ENCODE results near the gene PIGK.

The PIGK gene

DNA sequence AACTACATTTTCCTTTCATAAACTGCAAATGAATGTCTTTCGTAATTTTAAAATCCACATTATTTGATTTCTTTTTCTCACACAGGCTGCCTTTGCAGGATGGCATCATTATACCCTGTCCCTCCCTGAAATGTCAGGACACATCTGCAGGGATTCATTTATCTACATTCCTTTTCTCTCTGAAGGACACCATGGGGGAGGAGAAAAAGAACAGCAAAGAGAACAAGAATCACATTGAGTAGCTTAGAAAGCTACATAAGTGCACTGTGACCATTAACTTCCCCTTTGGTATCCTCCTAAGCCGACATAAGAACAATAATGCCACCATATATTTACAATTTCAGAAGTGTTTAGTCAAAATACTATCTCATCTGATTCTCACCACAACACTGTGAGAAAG lies 129.5 kb downstream of the PIGK start:
- no peak for DNase-seq

DNA sequence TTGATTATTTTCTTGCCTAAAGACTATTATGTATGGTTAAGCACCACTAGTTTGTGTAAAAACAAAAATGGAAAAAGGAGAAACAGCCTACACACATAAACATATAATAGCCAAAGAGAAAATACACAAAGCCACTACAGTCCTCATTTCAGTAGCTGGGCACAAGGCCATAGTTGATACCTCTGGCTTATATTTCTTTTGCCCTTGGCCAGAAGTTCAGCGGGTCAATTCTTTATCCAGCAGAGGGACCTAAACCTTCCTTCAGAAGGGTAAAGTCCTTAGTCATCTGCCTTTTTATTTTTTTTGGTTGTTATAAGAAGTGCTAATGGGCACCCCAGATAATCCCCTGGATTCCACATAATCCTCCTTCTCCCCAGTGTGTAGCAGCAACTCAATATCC lies 134.1 kb downstream of the PIGK start:
- DNase-seq: no peak

DNA sequence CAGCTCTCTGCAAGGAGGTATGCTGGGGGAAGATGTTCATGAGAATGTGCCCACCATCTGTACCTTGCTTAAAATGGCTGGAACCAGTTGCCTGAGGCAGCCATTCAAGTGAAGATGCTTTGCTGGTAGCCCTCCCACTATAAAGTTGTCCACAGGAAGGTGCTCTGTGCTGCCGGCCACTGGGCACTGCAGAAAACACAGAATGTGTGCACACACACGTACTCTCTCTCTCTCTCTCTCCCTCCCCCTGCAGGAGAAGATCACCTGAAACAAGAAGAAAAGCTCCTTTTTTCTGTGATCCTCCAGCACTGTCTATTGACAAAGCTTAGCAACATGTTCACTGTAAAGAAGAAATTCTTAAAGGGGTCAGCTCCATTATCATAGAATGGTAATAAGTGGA lies 134.8 kb downstream of the PIGK start:
- no peak for DNase-seq

DNA sequence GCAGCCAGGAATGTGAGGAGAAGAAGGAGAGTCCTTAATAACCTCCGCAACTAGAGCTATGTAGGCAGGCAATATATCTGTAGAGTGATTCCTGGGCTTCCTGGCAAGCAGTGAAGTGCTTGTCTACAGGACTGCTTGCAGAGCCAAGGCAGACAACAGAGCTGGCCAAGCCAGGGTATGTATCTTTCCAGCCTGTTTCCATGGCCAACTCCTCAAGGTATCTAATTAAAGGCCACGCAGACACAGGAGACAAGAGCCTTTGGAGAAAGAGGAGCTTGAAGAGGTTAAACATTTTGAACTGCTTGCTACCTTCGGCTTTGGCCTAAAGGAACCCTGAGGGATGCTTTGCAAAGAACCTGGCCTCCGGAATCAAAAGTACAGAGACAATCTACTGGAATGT lies 137.4 kb downstream of the PIGK start:
- no peak for DNase-seq

DNA sequence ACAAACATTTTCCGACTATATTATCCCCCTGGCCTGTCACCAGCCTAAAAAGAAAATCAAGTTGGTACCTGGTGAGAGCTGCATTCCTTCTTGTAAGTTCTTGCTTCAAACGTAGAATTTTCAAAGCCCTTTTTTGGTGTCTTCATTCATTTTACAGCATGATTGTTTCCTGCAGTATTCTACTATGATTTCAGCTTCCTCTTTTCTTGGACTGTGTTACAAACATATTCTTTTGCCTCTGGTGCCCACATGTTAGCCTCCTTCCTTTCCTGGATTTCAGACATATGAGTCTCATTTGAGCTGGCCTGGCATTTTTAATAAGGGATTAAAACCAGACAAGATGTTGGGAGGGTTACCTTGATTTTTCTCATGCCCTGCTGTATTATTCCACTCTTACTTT lies 142.5 kb downstream of the PIGK start:
- no peak for DNase-seq

DNA sequence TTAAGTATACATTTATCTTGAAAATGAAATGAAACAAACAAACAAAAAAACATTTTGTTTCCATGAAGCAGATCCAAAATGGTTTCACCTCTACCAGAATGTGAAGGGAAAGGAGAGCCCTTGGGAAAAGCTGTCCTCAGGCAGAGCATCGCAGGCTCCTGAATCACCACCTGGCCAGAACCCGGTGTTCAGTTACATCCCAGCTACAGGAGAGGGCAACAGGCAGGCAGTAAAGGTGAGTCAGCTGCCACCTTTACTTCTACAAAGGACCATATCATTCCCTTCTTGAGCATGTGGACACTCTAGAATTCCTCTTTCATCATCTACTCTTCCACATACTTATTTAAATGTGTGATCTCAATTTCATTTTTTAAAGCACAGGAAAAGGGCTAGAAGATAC lies 151.2 kb downstream of the PIGK start:
- no peak for DNase-seq

DNA sequence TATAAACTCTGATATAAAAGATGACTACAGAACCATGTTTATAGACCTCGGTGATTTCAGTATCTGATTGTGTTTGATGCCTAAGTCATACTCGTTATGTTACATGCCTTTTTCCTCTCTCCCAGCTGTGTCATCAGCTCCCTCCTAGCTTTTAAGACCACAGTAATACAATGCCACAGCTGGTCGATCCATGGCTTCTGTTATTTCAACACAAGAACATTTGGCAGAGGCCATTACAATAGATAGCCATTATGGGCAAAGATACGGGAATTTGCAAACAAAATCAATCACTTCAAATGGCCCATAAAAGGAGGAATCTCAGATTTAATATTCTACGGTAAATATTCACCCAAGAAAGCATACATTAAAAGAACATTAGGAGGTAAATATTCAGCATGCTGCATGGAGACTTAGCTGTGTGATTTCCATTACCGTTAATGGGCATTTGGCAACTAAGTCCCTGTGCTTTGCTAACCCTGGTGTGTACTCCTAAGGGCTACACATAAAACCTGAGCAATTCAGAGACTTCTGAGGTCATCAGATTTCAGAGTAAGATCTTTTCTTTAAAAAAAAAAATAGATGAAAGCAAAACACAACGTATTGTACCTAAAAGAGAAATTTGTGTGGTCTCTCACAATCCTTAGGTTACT lies 153.4 kb downstream of the PIGK start:
- DNase-seq: no peak

DNA sequence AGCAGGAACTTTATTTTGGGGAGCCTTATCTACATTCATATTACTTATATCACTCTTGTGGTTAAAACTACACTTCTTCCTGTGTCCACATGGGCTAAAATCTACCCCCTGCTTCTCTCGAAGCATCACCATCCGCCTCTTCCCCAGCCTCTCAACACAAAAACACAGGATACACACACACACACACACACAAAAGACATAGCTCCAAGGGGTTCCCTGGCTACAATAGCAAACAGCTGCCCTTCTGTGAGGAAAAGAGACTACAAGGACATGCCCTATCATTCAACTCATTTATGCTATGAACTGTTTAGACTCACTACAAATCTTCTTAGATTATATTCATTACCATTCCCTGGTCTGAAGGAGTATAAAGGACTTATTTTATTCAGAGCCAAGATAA lies 155.0 kb downstream of the PIGK start:
- DNase-seq: no peak

DNA sequence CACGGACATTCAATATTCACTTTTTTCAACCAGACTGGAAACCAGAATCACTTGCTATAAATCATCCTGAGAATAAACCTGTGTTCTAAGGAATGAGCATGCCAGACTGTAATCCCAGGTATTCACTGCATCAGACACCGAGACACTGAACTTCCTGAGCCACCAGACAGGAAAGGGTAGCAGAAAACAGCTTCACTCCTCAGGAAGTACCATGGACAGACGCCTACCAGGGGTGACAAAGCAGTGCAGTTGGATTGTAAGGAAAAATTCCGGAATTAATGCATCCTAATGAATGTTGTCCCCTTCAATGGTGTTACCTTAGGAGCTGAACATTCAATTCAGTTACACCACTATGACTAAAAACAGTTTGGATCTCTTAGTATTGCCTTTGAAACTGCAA lies 156.1 kb downstream of the PIGK start:
- DNase-seq: no peak

DNA sequence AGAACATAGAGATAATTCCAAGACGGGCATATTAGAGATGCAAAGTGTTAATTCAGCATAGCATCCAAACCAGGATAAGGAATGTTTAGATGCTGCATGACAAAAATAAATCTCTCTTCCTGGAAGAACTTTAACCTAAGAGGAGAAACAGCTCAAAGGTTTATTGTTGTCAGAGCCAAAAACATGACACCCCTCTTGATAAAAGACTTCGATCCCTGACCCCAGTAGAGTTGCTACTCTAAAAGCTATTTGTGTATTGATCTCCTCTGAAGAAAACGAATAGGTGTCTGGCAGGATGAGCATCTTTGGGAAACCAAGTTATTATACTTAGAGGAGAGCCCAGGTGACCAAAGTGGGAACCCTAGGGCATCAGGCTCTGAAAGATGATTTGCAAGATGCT lies 158.1 kb downstream of the PIGK start:
- no peak for DNase-seq

DNA sequence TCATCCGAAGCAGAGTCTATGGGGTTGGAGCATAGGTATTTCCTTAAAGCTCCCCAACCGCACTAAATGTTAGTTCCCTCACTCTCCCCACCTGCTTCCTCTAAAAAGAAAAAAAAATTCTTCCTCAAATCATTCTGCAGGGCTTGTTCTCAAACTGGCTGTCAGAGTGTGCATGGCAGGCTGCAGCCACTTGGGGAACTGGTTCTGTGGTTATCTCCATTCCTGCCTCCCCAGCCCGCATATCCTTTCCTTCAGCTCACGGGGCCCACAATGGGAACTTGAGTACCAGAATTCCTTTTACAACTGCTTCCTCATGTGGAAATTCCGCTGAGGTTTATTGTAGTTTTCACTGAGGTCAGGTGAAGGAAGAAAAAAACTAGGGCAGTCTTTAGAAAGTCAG lies 159.2 kb downstream of the PIGK start:
- DNase-seq: no peak

DNA sequence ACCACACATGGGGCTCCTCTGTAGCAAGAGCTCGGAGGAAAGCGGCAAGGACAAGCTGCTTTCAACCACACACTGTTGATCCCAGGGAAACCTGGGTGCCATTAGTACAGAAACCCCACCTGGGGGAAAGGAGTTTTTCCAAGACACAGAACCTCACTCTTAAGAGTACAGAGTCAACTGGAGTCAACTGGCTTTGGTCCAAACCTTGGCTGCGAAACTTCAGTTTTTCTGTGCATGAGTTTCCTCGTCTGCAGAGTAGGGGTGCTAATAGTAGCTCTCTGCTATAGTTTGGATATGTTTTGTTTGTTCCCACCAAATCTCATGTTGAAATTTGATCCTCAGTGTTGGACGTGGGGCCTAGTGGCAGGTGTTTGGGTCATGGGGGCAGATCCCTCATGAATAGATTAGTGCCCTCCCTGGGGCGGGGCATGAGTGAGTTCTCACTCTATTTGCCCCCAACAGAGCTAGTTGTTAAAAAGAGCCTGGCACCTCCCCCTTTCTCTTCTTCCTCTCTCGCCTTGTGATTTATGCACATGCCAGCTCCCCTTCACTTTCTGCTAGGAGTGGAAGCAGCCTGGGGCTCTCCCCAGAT lies 161.1 kb downstream of the PIGK start:
- DNase-seq: no peak

DNA sequence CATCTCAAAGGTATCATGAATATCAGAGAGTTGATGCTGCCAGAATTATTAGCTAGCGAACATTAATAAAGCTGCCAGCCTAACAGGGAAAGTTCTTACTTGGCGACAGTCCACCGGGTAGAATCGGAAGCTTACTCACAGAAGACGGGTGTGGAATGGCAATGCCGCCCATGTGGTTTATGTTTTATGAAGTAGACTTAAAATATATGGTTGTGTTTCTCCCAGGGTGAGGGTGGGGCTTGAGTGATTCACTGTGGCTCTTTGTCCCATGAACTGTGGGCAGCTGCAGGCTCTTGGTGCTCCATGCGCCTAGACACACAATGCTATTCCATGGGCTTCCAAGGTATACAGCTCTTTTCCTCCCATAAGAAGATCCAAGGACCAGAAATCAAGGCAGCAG lies 162.7 kb downstream of the PIGK start:
- no peak for DNase-seq

DNA sequence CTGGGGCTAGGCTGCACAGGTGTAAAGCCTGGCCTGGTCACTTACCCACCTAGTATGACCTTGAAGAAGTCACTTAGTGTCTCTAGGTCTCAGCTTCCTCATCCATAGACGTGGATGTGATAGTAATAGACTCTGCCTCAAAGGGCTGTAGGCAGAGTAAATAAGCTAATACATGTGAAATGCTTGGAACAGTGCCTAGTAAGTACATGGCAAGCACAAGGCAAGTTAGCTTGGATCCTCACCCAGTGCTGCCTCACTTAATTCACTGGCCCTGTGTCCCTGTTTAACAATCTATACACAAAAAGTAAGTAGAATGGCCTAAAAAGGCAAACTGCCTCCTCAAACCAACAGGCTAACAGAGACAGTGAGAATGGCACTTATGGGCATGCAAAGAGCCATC lies 167.8 kb downstream of the PIGK start:
- no peak for DNase-seq

DNA sequence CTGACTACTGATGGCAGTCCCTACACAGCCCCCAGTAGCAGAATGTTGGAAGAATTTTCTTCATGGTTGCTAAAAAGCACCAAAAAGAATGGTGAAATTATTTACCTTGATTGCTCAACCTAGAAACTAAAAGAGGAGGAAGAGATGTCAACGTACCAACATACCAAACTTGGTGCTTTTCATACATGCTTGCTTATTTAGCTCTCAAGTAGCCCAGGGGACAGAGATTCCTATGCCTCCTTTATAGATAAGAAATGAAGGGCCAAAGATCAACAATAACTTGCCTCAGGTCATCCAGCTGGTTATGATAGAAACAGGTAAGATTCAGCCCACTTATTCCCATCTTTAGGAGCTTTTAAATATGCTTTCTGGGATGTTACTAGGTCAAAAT lies 170.6 kb downstream of the PIGK start:
- no peak for DNase-seq

DNA sequence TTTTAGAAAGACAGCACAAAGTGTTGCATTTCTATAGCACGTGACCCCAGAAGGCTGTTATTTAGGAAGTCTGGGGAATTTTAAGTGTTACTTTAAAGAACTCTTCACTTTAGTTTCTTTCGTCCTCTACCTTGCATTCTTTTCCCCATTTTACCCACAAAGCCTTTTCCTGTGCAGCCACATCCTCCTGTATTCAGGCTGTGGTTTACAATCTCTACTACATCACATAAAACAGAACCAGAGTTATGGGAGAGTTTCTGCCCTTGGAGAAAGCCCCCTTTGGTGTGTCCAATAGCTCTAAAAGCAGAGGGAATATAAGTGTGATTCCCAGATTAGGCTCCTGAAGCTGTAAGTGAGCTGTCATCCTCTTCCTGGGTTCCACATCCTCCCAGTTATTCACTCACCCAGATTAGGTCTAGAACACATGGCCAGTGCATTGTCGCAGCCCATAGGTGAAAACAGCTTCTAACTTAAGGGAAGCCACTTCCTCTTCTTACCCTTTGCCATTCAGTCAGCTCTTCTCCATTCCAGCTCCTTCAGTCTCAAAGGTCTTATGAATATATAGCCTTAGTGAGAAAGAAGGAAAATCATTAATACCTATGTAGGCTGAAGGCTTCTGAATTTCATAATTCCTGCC lies 171.1 kb downstream of the PIGK start:
- DNase-seq: no peak

DNA sequence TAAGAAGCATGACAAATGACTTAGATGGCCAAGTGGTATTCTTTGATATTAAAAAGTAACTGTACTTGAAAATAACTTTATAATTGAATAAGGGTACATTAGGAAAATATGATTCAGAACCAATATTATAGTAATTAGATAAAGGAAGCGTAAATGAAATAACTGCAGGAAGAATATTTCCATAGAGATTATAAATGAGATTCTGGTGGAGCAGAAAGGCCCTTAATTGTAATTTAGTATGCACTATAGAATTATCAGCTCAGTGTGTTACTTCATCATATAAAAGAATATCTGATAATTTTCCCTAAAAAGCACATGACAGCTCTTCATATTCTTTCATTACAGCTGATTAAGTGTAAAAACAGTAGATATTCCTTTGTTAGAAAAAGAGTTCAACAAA lies 171.7 kb downstream of the PIGK start:
- DNase-seq: no peak

DNA sequence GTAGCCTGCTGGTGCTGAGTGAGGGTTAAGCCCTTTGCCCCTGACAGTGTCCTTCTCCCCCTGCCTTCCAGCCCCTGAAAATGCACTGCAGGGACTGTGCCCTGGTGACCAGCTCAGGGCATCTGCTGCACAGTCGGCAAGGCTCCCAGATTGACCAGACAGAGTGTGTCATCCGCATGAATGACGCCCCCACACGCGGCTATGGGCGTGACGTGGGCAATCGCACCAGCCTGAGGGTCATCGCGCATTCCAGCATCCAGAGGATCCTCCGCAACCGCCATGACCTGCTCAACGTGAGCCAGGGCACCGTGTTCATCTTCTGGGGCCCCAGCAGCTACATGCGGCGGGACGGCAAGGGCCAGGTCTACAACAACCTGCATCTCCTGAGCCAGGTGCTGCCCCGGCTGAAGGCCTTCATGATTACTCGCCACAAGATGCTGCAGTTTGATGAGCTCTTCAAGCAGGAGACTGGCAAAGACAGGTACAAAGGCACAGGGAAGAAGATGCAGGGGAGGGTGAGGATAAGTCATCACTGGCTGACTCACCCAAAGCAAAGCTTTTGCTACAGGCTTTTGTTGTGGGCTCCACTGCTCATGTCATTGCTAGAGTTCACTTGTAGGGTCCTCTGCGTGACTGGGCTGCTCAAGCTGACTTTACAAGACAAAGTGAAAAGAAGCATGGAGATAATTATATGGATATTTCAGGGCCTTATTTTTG lies 174.9 kb downstream of the PIGK start:
- no peak for DNase-seq

DNA sequence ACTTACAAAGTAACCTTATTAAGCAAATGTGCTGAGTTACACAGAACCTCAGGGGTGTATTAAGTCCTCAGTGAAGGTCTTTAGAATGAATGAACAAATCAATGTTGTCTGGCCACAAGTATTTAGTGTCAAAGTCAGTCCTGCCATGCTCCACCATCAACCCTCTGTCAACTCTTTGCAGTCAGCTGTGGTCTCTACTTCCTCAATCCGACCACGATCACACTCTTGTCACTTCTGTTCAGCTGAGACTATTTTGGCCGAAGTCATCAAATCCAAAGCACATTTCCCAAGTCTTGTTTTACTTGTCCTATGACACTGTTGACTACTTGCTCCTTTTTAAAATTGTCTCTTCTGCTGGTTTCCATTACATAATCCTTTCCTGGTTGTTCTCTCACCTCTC lies 178.4 kb downstream of the PIGK start:
- no peak for DNase-seq

DNA sequence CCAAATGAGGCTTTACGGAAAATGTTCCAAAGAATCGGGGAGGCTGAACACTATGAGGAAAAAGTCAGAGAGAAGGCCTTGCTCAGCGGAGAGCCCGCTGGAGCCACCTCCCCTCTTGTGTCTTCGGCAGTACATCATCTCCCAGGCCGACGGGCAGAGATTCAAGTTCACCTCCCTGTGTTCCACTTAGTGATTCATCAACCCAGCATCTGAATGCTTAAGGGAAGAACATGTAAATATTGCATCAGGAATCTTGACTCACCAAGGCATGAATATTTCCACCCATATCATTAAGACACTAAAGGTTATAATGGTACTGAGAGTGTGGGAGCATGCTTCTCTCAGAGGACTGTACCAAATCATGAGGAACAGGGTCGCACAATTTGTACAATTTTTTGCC lies 179.5 kb downstream of the PIGK start:
- DNase-seq: no peak

DNA sequence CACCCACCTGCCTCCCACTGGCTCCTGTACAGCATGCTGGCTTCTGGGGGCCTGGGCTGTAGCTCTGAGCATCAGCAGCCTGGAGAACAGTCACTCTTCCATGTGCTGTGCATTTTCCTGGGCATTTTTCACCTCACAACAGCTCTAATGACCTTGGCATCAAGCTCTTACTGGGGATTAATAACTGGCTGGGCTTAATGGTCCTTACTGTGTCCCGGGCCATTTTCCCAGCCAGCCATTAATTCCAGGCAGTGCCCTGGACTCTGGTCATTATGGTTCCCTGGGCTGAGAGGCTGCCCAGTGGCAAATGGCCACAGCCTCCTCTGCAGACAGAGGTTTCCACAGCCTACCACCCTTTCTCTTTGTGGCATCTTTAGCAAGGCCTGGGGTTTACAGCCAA lies 180.1 kb downstream of the PIGK start:
- DNase-seq: no peak

Measured in NCI-H526 treated with DMSO at 0.1 percent for 48 hours (cell line).